Lung (tissue), 12 donors: ENCODE measurements around the gene ENSA. TPM values are rescaled to one million over a fixed set of nuclear protein-coding genes. Genes with fewer than 3 reads are reported as not detected.
"Not testable (repeated sequence)": the region's sequence is repeated elsewhere in the genome, so short reads cannot be mapped to it uniquely, and the experiment has no call there.

Source experiments
- ATAC-seq: fragments of 200-7000 bp; cut with Tn5 transposase; one replicate; pipeline ENCODE4 v1.9.1; 2020; ENCODE audit warnings: moderate number of reproducible peaks; ENCODE audit not compliant: insufficient read depth, low FRiP score
- DNase-seq, 3 donors: peaks; one replicate each; pipeline ENCODE4 v3.0.0-alpha.2; 2013 to 2017
- H3K27ac ChIP-seq, 2 donors: one replicate each; pipeline ENCODE4 v1.5.1; 2013; ENCODE audit warnings: mild to moderate bottlenecking in 2 of 2, moderate library complexity in 2 of 2, control low read depth in 1 of 2, inconsistent platforms in 1 of 2, low read depth in 1 of 2, low read length in 1 of 2
- H3K27me3 ChIP-seq, 3 donors: one replicate each; pipeline ENCODE4 v1.5.1; 2013; ENCODE audit warnings: low read length in 2 of 3; ENCODE audit not compliant: control insufficient read depth in 3 of 3, insufficient read depth in 3 of 3
- H3K36me3 ChIP-seq, 4 donors: one replicate each; pipeline ENCODE4 v1.5.1; 2013; ENCODE audit warnings: low read length in 4 of 4, mild to moderate bottlenecking in 1 of 4, moderate library complexity in 1 of 4; ENCODE audit not compliant: control insufficient read depth in 4 of 4, insufficient read depth in 4 of 4
- H3K4me1 ChIP-seq, 5 donors: one replicate each; pipeline ENCODE4 v1.5.1; 2013; ENCODE audit warnings: low read length in 5 of 5, mild to moderate bottlenecking in 2 of 5, moderate library complexity in 1 of 5; ENCODE audit not compliant: control insufficient read depth in 5 of 5, insufficient read depth in 5 of 5
- H3K4me3 ChIP-seq: one replicate; pipeline ENCODE4 v1.5.1; 2013; ENCODE audit warnings: mild to moderate bottlenecking, control low read depth, moderate library complexity
- H3K9ac ChIP-seq, 2 donors: one replicate each; pipeline ENCODE4 v1.5.1; 2013; ENCODE audit warnings: low read length in 2 of 2, control low read depth in 1 of 2; ENCODE audit not compliant: insufficient read depth in 1 of 2
- H3K9me3 ChIP-seq, 4 donors: one replicate each; pipeline ENCODE4 v1.5.1; 2013; ENCODE audit warnings: low read length in 3 of 4, mild to moderate bottlenecking in 1 of 4, moderate library complexity in 1 of 4; ENCODE audit not compliant: control insufficient read depth in 4 of 4, insufficient read depth in 3 of 4
- WGBS, 2 donors: extraction: QIAGEN DNeasy Blood & Tissue Kit; methylation state at CpG; one replicate each; pipeline ENCODE4 v1.1.7; 2013; 5-methylcytosine and 5-hydroxymethylcytosine counted together
- polyA plus RNA-seq, 2 donors: library from polyadenylated mRNA; stranded (reverse); fragments of 200-250 nt; gene quantifications; one replicate each; pipeline ENCODE4 v1.2.1, GENCODE V29; 2013
- total RNA-seq, 2 donors: library from RNA; depleted of rRNA in 1 of 2; stranded (reverse); fragments of >200 nt in 1 of 2; gene quantifications; one replicate each; pipeline ENCODE4 v1.2.1, GENCODE V29; 2014 to 2021
- TF ChIP-seq, protein P1 (sequence below): IDR thresholded peaks from 2 replicates; pipeline ENCODE4 v1.5.1; 2012; ENCODE audit warnings: mild to moderate bottlenecking; ENCODE audit errors: control extremely low read depth, extremely low read depth
- donor health status: control.
- donor health status: control.
- donor health status: Bipolar disorder and iron deficiency.
- donor health status: healthy.
- donor health status: DM: yes; HTN: yes; CAD: no.

Gene ENSA
- total and polyA plus RNA-seq, 4 donors, result 133 to 245 (median 158) TPM

- H3K4me1 ChIP-seq, result peaks cover 0 to 15% (median 0%) of the 10 kb centered on the region in 5 donors
- ATAC-seq, result no peak
- no peak for DNase-seq
These were observed 20.1 kb upstream of the ENSA start for GRCh38 chr1:150649441-150650075.

DNA sequence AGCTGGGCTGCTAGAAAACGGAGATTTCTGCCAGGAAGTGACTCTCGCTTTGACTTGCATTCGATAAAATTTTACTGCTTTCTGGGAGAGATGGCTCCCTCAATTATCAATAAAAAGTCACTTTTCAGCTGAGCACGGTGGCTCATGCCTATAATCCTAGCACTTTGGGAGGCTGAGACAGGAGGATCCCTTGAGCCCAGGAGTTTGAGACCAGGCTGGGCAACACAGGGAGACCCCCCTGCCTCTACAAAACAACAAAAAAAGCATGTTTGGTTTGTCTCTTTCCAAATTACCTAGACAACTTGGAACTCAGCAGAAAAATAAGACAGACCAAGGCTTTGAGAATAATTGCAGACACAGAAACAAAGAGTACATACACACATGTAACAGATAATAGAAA lies 12.9 kb upstream of the ENSA start:
- TF ChIP-seq, protein P1, sequence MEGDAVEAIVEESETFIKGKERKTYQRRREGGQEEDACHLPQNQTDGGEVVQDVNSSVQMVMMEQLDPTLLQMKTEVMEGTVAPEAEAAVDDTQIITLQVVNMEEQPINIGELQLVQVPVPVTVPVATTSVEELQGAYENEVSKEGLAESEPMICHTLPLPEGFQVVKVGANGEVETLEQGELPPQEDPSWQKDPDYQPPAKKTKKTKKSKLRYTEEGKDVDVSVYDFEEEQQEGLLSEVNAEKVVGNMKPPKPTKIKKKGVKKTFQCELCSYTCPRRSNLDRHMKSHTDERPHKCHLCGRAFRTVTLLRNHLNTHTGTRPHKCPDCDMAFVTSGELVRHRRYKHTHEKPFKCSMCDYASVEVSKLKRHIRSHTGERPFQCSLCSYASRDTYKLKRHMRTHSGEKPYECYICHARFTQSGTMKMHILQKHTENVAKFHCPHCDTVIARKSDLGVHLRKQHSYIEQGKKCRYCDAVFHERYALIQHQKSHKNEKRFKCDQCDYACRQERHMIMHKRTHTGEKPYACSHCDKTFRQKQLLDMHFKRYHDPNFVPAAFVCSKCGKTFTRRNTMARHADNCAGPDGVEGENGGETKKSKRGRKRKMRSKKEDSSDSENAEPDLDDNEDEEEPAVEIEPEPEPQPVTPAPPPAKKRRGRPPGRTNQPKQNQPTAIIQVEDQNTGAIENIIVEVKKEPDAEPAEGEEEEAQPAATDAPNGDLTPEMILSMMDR, result no peak
- Histone ChIP-seq H3K27ac (no peak overlapping the region), H3K36me3 (peaks cover 3 to 14% (median 6%) of the 10 kb centered on the region in 4 donors), H3K9ac (no peak overlapping the region), H3K4me3 (no peak overlapping the region), H3K4me1 (no peaks in the 10 kb centered on the region), H3K9me3 (no peaks in the 10 kb centered on the region), H3K27me3 (no peaks in the 10 kb centered on the region)
- 89 to 90% methylated on average over 4 of the region's 4 CpGs for WGBS, 2 donors
- ATAC-seq (no peak), DNase-seq (no peak)

More at GRCh38 chr1:150649441-150650075, 20.1 kb upstream of the ENSA start:
- H3K4me3 ChIP-seq, result no peak overlapping the region
- H3K9me3 ChIP-seq, result no peaks in the 10 kb centered on the region
- no peak overlapping the region for H3K27ac ChIP-seq
- WGBS, 2 donors, result 91 to 96% methylated on average over 5 of the region's 5 CpGs
- peaks cover 14 to 40% (median 22%) of the 10 kb centered on the region in 4 donors for H3K36me3 ChIP-seq
- TF ChIP-seq, protein P1, result no peak
- H3K27me3 ChIP-seq, result no peaks in the 10 kb centered on the region
- no peak overlapping the region for H3K9ac ChIP-seq

DNA sequence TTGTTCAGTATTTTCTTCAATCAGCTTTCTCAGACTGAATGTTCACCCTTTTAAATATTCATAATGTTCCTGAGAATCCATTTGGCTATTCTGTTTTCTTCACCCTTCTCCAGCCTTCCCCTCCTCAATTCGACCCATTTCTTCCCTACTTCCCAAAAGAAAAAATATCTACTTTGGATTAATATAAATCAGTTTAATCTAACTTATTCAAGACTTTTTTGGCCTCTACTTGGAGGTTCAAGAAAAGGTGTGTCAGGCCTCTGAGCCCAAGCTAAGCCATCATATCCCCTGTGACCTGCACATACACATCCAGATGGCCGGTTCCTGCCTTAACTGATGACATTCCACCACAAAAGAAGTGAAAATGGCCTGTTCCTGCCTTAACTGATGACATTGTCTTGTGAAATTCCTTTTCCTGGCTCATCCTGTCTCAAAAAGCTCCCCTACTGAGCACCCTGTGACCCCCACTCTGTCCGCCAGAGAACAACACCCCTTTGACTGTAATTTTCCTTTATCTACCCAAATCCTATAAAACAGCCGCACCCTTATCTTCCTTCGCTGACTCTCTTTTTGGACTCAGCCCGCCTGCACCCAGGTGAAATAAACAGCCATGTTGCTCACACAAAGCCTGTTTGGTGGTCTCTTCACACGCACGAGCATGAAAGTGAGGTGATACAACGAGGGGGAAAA lies 11.9 kb upstream of the ENSA start:
- WGBS, 2 donors, result 89 to 91% methylated on average over 8 to 9 of the region's 9 CpGs
- ATAC-seq, DNase-seq: not testable (repeated sequence)

GRCh38 chr1:150638430-150638829 lies 9.0 kb upstream of the ENSA start:
- H3K4me3 ChIP-seq, H3K9me3 ChIP-seq, H3K4me1 ChIP-seq, ATAC-seq, DNase-seq, H3K9ac ChIP-seq, H3K27ac ChIP-seq, H3K27me3 ChIP-seq, H3K36me3 ChIP-seq: not testable (repeated sequence)
- WGBS, 2 donors, result 94% methylated on average over 6 of the region's 6 CpGs

More for the DNA sequence above, 11.9 kb upstream of the ENSA start:
- H3K9ac ChIP-seq, H3K36me3 ChIP-seq, H3K4me1 ChIP-seq, H3K27ac ChIP-seq, H3K27me3 ChIP-seq, H3K4me3 ChIP-seq, H3K9me3 ChIP-seq: not testable (repeated sequence)

GRCh38 chr1:150634839-150635622 lies 5.6 kb upstream of the ENSA start:
- H3K9ac ChIP-seq, H3K4me1 ChIP-seq, H3K9me3 ChIP-seq, DNase-seq, H3K27me3 ChIP-seq, H3K27ac ChIP-seq, H3K4me3 ChIP-seq, H3K36me3 ChIP-seq, ATAC-seq: not testable (repeated sequence)
- 58 to 60% methylated on average over 14 to 16 of the region's 17 CpGs for WGBS, 2 donors
